DMS53 (cell line): Measurements from ENCODE around the gene AADAC.
"Not testable (repeated sequence)": the region's sequence is repeated elsewhere in the genome, so short reads cannot be mapped to it uniquely, and the experiment has no call there.

Experiments
- DNase-seq: peaks from one replicate; lab custom pipeline; 2025; lab: John Stamatoyannopoulos, UW

The AADAC gene

GRCh38 chr3:151813799-151814198, at the start of gene AADAC:
TSS of gene AADAC (plus strand) at chr3:151814116. CDS start at chr3:151814163, 47 bp downstream.
- DNase-seq = no peak

GRCh38 chr3:151764699-151765098, 49.2 kb upstream of the AADAC start:
- DNase-seq = not testable (repeated sequence)

DNA sequence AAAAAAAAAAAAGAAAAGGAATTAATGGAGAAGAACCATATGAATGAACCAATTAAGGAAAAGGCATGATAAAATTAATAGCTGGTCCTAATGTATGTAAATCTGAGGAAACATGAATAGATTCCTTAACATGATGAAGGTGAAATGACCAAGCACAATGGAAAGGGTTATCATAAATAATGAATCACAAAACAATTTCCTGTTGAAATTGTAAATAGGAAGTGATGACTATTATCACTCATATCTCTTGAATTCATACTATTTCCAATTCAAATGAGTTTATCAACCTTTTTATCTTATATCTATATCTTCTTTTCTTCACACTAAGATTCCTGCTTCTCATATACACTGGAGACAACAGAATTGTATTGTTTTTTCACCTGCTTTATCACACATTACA, 48.2 kb upstream of the AADAC start:
- DNase-seq = peak; percentile 5

- DNase-seq = no peak
Observed at GRCh38 chr3:151766454-151766853, 47.5 kb upstream of the AADAC start.

DNA sequence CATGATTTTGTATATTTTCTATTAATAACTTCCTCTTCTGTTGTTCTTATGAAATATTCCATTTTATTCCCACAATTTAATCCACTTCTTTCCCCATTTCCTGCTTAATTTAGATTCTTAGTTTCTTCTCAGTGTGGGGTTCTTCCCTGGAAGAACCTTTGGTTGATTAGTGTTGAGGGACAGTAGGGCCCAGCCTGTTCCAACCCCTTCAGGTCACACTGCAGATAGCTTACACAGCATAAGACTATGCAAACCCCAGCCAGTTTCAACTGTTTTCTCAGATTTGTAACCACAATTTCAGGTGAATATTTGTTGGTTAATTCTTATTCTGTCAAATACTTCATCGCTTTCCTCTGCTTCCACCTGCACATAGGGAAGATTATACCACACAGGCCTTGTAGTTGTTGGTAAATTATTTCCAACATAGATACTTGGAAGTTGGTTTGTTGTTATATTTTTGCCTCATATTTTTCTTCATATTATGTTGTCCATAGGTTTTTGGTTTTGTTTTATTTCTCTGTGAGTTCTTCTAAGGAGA, 45.5 kb upstream of the AADAC start:
- no peak for DNase-seq

DNA sequence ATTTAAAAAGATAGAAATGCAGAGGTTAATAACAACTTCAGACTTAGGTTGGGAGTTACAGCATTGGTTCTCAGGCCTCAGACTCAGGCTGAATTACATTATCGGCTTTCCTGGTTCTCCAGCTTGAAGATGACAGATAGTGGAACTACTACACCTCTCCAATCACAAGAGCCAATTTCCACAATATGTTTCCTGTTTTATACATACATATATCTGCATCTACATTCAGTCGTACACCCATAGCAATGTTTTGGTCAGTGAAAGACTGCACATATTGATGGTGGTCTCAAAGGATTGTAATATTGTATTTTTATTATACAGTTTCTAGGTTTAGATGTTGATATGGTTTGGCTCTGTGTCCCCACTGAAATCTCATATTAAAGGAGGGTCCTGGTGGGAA, 44.7 kb upstream of the AADAC start:
- DNase-seq = peak; percentile 5

DNA sequence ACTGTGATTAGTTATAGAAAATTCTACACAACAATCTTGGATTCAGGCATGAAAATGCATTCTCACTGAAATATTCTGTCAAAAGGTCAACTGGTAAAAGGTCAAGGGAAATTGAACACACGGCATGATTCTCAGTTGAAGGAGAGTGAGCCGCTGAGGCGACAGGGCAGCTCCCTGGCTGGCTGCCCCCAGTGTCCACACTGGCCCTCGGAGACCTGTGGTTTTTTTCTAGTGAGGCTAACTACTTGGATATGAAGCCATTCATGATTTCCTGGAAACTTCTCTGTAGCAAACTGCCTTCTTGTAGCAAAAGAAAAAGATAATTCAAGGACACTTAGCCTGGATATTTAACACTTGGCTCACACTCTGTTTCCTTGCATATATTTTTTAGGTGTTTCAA, 43.0 kb upstream of the AADAC start:
- peak; percentile 45 for DNase-seq

DNA sequence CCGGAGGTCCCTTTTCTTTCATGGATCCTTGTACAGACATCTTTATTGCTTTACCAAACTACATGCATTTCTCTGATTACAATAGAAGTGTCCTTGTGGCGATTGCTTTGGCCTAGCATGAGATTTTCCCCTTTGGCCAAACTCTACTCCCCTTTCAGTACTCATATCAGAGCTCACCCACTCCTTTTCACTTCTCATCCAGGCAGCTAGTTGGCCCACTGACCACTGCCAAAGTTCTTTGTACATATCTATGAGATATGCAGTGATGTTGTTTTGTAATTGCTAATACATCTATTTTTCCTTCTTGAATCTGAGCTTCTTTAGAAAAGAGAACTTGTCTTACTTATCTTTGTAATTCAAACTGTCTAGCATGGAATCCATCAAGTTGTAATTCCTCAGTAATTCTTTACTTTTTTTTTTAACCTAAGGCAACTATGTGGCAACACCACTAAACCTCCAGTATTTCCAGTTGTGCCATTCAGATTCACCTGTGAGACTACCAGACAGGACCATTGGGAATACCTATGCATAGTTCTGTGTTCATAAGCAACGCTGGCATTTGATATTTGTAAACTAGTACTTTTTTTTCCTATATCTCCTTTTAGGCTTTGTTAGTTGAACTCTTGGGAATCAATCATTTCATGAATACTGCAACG, 41.0 kb upstream of the AADAC start:
- DNase-seq = no peak

GRCh38 chr3:151774235-151774634, 39.7 kb upstream of the AADAC start:
- no peak for DNase-seq

GRCh38 chr3:151774910-151775309, 39.0 kb upstream of the AADAC start:
- no peak for DNase-seq

- peak; percentile 21 for DNase-seq
Observed at GRCh38 chr3:151775314-151776258, 38.3 kb upstream of the AADAC start.

DNA sequence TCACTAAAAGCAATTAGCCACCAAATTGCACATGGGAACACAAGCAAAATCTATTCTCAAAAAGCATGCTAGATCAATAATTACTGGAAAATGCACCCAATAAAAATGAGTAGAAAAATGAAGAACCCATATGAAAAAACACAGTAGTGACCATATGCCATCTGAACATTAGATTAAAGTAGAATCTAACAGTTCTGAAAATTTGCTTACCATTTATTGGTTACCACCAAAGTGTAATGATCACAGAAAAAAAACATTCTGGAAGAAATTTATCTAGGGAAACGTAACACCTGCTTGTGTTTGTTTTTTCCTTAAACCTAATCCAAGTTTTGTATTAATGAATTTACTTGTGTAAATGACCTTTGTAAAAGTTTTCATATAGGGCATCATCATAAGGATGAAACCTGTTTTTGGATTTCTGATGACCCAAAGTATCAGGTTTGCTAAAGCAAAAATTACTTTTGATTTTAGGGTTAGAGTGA, 37.6 kb upstream of the AADAC start:
- DNase-seq = no peak

GRCh38 chr3:151777880-151778279, 36.0 kb upstream of the AADAC start:
- no peak for DNase-seq

DNA sequence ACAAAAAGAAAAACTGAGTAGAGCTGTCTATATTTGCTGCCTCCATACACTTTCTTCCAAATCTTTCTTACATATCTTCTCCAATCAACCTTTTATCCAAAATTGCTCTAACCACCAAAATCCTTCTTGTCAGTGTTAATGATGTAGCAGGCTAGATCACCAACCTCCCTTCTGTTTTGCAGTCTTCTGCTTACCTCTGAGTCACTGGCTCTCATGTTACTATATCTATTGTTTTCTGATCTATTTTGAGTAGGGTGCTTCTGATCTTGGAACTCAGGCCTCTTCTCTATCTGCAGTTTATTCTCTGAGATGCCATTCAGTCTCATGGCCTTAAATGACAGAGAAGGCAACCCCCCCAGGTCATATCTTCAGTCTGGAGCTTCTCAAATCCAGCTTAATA, 26.3 kb upstream of the AADAC start:
- peak; percentile 66 for DNase-seq

DNA sequence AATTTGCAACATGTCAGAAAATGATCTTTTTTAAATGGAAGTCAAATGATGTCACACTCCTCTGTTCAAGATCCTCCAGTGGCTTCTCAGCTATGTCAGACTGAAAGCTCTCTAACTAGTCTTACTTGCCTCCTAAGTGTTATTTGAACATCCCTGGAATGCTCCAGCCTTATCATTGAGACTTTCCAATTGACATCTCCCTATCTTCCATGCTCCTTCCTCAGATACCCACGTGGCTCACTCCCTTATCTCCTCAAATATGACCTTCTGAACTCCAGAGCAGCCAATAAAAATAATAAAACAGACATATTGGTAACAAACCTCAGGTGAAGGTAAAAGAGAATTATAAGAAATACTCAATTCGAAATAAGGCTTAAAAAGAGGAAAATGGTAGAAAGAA, 25.5 kb upstream of the AADAC start:
- no peak for DNase-seq

DNA sequence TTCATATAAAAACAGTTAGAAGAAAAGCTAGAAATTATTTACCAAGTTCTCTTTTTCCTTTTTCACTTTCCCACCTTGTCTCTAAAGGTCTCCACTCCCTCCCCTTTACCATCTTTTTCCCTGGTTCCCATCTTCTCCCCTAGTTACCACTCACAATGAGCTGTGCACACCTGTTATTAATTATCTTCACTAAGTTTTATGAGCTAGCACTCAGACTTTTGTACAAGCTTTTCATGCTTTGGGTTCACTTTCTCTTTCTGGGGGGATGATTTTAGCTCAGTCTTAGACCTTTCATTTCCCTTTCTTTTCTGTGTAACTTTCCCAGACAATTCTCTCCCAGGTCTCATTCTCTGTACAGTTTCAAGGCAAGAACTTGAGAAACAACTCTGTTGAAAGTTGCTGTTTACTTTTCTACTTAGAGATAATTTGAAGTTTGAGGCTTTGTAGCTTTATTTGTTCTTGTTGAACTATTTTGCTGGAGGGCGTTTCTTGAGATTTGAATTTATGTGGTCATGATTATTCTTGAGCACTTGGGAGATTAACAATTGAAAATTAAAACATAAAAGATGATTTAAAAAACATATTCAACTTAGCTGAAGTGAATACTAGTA, 24.0 kb upstream of the AADAC start:
- DNase-seq = no peak

GRCh38 chr3:151790763-151791162, 23.2 kb upstream of the AADAC start:
- not testable (repeated sequence) for DNase-seq

DNA sequence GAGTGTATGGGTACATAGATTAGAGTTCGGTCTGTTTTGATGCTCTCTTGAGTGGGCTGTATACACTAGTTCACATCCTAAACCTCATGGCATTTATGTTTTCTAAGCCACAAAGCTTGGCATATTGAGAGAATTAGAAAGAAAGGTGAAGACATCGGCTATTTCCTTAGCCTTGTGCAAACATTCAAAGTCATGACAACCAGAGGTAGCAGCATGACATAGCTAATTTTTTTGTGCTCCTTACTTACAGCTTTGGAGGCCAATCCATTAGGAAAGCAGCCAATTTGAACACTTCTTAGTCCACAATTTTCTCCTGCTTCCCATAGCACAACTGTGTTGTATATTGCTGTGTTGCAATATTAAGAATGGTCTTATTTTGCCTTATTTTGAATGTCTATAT, 21.5 kb upstream of the AADAC start:
- DNase-seq = peak; percentile 10

DNA sequence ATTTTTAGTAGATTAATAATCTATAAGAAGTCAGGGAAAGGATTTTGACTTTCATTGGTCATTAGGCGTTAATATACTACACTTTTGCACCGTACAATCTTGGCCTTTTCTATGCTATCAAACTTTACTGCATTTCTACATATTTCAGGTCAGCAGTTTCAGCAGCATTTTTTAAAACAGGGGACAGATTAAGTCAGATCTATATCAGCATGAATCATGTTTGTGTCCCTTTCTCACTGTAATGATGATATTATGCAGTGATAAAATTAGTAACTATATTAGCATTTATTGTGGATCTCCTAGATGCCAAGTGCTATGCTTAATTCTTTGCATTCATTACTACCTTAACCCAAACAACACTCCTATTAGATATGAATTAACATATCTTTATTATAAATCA, 20.3 kb upstream of the AADAC start:
- DNase-seq = no peak

DNA sequence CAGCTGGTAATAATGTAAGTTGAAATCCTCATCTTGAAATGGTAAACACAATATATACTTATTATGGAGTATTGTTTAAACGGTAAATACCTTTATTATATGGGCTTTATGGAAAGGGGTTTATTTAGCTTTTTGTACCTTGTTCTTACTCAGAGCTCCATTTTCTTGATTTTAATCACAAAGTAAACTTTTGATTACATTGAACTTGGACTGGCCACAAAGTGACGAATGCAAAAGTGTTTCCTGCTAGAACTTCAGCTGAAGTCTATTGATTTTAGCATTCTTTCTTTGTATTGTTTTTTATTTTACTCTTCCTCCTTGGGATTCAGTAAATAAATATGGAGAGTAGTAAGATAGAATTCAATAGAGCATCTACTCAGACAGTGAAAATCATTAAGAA, 19.8 kb upstream of the AADAC start:
- no peak for DNase-seq

DNA sequence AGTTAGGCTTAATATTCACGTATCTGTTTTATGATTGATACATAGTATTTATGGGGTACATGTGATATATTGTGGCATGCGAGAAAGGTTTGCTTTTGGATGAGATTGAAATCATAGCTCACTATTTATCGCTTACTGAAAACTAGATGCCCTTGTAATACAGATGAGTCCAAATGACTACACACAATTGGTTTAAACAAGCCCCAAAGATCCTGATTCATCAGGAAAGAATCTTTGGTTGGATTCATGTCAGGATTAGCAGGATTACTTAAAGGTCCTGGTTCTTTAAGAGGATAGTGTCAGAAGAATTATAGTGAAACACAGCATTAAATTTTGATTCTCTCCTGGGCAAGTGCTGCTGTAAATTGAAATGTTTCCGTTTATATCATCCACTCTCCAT, 18.6 kb upstream of the AADAC start:
- DNase-seq = no peak

DNA sequence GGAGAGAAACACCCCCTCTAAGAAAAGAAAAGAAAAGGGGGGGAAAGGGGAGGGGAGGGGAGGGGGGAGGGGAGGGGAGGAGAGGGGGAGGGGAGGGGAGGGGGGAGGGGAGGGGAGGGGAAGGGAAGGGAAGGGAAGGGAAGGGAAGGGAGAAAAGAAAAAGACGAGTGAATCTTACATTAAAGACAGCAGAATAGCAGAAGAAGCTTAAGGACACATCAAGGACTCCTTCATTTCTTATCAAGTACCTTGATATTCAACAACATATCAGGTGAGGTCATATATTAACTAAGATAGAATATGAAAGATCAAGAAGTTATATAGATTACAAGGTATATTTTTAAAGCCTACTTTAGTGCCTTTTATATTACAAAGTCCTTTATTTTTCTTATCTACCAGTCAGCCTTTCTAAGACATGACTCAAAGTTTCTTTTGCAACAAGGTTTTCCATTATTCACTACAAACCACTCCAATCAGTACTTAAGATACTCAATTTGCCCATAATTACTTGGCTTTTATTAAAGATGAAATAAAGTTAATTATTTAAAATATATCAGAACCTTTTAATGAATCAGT, 17.7 kb upstream of the AADAC start:
- no peak for DNase-seq
